H1 (cell line): ENCODE data around the gene SCGB2B2.

Experiments used
- BCL11A ChIP-seq, 2 experiments: IDR thresholded peaks; one replicate each; pipeline ENCODE4 v1.6.1; 2011; ENCODE audit warnings: low read depth in 2 of 2, low read length in 2 of 2, mild to moderate bottlenecking in 2 of 2
- PHF8 ChIP-seq: fragments of 200-600 bp; sonication (generic); conservative IDR thresholded peaks from 2 replicates; pipeline ENCODE4 v1.7.1; 2012; ENCODE audit warnings: low read depth, mild to moderate bottlenecking, inconsistent platforms, low read length, moderate library complexity
- POLR2A ChIP-seq, 2 experiments: IDR thresholded peaks; 1 replicate in 1 of 2; 2 replicates in 1 of 2; pipeline ENCODE4 v1.6.1; 2011; ENCODE audit warnings: low read depth in 2 of 2, low read length in 2 of 2, mild to moderate bottlenecking in 2 of 2; ENCODE audit errors: control extremely low read depth in 1 of 2
- TF ChIP-seq, protein P1 (sequence below): IDR thresholded peaks from 2 replicates; pipeline ENCODE4 v1.6.1; 2011; ENCODE audit warnings: low read depth, mild to moderate bottlenecking, low read length; ENCODE audit not compliant: insufficient read depth

DNA sequence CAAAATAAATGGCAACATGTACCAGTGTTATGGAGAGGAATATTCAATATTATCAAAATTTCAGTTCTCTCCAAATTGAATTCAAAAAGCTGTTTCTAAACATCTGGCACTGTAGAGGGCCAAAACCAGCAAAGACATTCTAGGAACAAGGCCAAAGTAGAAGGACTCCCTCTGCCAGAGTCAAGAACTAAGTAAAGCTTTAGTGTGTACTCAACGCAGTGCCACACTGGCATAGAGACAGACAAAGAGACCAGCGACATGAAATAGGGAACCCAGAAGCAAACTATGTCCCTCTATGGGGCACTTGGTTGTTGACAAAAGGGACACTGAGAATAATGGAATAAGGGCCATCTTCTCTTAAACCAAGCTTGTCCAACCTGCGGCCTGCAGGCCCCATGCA lies 15.6 kb downstream of the SCGB2B2 start:
- TF ChIP-seq, protein P1, sequence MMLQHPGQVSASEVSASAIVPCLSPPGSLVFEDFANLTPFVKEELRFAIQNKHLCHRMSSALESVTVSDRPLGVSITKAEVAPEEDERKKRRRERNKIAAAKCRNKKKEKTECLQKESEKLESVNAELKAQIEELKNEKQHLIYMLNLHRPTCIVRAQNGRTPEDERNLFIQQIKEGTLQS, result no peak
- TF ChIP-seq PHF8, result no peak
- no peak for TF ChIP-seq POLR2A (IDR thresholded peaks at IDR 0.05; ENCODE audit: control extremely low read depth in 1 of 2, low read depth in 2 of 2, low read length in 2 of 2)
- TF ChIP-seq BCL11A (IDR thresholded peaks at IDR 0.05; ENCODE audit: low read depth in 2 of 2, low read length in 2 of 2), result no peak
